HG03378 (cell line): ENCODE data around the gene SAP30BP.
"Not testable (repeated sequence)": the region's sequence is repeated elsewhere in the genome, so short reads cannot be mapped to it uniquely, and the experiment has no call there.

Source experiments
- ATAC-seq: cut with Tn5 transposase; IDR thresholded peaks from one replicate; pipeline ENCODE4 v1.9.1; 2021; ENCODE audit warnings: mild to moderate bottlenecking, moderate library complexity; ENCODE audit not compliant: unreplicated experiment

SAP30BP gene

DNA sequence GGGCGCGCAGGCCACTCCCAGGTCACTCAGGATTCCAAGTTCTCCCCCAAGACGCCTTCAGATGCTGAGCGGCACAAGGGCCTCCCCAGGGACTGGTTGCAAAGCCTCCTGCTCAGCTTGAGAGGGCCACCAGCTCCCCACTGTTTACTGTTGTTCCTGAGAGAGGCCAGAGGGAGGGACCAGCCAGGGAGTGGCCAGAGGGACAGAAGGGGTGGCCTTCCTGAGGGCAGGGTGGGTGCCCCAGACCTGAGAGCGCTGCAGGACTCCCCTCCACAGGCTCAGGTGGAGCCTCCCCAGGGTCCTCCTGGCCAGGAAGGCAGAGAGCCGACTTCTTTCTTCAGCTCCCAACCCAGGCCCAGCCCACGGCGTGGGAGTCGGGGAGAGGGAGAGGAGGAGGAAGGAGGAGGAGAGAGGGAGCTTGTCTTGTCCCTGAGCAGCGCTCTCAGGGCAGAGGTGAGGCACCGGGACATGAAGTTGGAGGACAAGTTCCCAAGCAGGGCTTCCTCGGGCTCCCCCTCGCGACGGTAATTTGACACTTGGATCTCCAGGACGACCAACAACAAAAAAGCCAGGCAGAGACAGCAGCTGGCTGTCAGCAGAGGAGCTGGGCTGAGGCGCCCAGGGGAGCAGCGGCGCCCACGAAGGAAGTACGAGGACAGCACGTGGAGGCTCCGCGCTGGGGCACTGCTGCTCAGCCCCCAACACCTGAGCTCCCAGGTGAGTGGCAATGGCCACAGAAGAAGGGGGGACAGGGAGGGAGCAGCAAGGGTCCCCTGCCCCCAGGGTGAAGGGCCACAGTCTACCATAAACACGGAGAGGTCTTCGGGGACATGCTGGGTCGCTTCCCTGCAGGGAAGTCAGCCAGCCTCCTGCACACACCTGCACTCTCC lies 33.4 kb upstream of the SAP30BP start:
- no peak for ATAC-seq

DNA sequence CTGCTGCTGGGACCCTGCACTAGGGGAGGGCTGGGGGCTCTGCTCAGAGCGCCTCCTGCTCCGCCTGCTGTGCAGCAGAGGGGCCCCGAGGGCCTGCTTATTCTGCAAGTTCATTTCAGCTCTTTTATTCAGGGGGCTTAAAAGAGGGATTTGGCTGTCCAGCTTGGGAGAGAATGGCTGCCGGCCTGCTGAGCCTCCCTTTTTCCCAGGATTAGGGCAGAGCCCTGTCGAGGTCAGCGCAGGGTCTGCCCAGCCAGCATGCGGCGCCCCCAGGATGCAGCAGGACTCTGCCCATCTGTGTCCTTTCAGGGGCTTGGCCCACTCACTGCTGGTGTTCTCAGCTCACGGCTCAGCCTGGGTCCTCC lies 32.8 kb upstream of the SAP30BP start:
- ATAC-seq: no peak

DNA sequence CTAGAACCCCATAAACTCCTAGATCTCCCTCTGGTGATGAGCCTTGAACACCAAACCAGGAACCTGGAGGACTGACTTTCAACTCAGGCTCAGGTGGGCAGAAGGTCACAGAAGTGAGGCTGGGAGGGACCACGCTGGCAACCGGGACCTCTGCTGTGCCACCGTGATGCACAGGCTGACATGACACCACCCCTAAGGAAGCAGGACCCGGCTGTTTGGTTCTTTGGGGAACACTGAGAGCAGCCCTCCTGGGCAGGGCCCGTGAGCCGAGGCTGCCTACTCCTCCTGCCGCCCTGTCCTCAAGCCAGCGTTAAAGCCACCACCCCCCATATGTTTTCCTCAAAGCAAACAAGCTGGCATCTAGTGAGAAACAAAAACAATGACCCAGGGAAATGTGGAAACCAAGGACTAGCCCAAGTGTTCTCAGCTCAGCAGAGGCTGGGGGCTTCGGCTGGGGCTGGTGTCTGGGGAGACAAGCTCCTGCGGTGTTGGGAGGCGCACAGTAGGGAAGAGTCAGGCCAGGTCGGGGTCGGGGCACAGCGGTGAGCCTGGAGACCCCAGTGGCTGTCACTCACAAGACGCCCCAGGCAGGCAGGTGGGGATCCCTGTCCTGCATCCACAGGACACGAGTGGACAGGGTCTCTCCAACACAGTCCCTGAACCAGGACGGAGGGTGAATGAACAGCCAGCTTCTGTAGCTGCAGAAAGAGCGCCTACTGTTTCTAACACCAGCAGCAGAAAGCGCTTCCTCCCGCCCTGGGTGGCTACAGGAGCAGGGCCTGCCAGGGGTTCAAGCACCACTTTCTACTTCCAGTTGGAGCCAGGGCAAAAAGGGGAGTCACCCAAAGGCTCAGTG lies 32.2 kb upstream of the SAP30BP start:
- no peak for ATAC-seq

DNA sequence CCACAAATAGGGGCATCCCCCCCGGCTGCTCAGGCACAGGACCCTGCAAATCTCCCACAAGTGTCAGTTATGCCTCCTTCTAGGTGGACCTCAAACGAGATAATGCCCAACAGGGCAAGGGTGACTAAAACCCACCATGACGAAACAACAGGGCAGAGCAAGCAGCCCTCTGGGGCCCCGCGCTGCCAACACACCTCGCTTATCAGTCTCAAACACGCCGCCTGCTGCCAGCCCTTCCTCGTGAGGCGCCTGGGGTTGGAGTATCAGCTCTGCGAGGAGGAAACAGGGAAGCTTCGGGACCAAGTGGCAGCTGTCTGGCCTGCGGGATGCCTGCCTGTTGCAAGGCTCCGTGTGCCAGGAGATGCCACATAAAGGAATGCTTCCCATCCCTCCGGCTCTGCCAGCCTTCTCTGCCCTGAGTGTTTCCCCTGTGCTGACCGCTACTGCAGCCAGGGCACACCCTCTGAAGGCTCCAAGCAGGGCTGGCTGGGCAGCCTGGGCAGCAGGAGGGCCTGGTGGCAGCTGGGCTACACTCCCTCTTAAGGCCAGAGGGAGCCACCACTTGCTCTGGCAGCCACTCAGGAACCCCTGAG lies 31.4 kb upstream of the SAP30BP start:
- ATAC-seq: no peak

DNA sequence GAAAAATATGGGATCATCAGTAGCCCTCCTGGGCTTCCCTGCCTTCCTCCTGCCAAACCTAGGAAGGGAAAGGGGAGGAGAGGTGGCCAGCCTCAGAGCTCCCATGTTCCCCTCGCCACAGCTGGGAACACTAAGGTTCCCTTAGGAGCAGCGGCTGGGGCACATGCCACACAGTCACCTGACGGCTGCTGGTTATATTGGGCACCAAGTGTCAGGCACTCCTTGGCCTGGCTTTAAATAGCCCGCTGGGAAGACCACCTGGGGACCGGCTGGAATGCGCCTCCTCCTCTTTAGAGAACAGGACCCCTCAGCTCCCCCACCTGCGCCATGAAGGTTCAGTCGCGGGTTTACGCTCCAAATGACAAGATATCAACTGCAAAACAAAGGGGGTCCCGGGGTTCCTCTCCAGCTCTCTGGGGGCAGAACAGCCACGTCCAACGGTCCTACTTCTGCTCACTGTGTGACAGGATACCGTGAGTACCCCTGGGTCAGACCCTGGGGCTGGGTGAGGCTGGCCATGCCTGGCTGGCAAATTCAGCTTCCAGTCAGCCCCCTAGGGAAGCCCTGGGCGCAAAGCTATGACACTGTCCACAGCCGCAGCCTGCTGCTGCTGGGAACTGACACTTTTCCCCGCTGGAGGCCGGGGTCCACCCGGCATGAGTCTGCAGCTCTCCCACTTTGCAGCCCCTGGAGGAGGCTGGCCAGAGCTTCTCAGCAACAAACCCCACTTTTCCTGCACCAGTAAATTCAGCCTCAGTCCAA lies 30.6 kb upstream of the SAP30BP start:
- no peak for ATAC-seq

DNA sequence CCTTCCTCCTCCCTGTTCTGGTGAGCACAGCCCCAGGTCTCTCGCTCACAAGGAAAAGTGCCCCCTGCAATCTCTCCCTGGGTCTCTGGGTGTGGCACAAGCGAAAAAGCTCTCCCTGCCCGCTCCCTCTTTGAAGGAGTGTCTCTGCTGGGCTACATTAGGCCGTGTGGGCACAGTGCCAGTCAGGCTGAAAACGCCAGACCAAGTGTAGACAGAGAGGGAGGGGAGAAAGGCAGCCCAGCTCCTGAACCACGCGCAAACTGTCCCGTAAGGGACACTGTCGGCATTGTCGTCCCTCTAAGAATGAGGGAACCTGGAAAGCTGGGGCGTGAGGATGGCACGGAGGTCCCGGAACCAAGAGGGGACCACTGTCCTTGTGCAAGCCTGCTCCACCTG lies 30.0 kb upstream of the SAP30BP start:
- ATAC-seq: no peak

DNA sequence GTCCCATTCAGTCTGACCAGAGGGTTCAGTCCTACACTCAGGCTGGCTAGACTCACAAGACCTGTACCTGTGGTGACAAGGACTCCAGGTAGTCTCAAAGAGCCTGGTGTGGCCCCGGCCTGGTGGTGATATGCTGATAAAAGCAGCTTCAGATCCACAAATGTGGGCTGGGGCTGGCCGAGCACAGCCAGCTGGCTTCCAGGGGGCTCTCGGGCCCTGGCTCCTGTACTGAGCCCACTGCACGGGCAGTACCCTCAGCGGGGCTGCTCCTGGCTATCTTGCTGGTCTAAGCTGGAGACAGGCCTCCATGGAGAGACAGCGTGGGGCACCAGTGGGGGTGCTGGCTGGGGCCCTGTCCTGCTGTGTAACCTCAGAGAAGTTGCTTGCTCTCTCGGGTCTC lies 29.6 kb upstream of the SAP30BP start:
- no peak for ATAC-seq

DNA sequence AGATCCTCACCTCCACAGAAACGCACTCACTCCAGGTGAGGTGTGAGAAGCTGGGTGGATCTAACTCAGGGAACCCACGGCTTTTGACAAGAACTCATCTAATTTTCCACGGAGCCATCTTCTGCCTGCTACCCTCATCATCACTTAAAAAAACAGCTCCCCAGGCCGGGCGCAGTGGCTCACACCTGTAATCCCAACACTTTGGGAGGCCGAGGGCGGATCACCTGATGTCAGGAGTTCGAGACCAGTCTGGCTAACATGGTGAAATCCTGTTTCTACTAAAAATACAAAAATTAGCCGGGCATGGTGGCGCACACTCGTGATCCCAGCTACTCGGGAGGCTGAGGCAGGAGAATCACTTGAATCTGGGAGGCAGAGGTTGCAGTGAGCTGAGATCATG lies 29.1 kb upstream of the SAP30BP start:
- ATAC-seq: not testable (repeated sequence)

DNA sequence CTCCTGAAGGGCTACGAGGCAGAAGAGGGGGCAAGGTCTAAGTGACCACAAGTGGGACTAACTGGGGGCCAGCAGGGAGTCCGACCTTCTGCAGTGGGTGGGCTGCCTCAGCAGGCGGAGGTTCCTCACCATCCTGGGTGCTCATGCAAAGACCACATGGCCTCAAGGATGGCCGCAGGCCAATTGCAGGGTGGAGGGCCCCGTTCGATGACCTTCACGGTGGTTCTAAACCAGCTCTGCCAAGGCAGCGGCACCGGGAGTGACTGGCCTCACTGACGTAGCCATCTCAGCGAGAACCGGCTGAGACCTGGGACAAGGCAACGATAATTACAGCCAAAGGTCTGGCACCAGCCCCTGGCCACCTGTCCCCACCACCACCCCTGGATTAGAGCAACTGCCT lies 28.2 kb upstream of the SAP30BP start:
- no peak for ATAC-seq

DNA sequence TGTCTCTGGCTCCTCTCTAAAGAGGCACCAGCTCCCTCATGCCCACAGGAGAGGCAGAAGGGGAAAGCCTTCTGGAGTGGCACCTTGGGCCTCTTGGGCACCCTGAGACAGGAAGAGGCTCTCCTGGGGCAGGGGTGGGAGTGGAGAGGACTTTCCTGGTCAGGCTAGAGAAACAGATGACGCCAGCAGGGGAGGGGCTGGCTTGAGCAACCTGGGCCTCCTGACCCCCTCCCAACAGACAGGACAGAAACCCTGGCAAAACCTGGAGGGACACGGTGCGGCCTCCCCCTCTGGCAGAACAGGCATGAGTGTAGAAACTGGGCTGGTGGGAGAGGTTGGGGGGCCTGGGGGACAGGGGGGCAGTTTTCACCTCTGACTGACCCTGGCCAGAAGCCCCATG lies 27.8 kb upstream of the SAP30BP start:
- ATAC-seq: no peak

DNA sequence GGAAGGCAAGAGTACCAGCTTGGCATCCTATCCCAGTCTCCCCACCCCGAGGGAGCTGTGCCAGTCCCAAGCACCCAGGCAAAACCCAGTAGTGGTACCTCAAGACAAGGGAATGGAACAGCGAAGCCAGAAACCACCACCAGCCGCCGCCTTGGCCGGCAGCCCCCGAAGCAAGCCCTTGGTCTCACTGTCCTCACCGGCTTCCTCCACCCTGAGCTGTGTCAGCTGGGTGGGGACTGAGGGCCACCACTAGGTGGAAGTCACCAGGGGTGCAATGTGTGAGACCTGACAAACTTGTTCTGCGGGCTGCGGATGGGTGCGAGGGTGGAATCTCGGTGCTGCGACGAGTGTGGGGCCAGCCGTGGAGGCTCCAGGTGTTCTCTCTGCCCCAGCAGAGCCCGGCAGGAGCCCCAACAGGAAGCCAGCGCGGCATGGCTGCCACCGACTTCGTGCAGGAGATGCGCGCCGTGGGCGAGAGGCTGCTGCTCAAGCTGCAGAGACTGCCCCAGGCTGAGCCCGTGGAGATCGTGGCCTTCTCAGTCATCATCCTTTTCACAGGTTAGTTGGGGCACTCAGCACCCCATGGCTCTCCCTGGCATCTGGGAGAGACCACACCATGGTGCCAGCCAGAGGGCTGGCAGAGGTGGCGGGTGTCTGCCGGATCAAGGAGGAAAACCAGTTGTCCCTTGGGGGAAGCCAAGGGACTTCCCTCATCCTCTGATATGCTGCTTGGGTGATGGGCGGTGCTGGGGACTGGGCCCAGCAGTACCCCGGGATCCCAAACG lies 27.2 kb upstream of the SAP30BP start:
- no peak for ATAC-seq

DNA sequence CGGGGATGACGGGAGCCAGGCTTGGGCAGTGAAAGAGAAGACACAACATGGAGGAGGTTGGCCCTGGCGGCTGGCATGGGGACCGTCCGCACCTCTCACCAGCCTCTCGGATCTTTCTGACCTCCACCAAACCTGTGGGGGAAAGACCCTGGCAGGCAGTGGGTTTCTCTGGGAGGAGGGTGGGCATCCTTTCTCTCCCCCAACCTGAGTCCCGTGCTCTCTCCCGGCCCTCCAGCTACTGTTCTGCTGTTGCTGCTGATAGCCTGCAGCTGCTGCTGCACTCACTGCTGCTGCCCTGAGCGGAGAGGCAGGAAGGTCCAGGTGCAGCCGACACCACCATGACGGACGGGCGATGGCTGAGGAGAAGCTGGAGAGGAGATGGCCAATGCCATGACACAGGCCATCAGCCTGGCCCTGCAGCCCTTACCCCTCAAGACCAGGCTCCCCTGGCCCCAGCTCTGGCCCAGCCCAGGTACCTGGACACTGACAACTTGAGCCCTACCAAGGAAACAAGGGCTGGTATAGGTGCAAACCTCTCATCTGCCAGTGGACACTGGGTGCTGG lies 26.5 kb upstream of the SAP30BP start:
- no peak for ATAC-seq

DNA sequence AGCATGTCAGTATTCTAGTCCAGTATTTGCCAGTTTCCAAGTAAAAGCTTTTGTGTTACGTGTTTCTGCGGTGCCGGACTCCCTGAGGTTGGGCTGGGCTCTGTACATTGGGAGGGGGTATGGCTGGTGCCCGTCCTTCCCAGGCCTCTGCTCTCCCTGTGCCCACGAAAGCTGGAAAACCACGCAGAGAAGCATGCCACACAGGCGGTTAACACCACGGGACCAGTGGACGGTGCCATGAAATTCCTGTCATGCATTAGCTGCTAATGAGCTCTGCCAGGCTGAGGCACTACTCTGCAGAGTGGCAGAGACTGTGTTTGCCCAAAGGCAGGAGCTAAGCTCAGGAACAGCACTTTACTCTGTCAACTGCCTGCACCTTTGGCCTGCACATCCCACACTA lies 25.8 kb upstream of the SAP30BP start:
- no peak for ATAC-seq

DNA sequence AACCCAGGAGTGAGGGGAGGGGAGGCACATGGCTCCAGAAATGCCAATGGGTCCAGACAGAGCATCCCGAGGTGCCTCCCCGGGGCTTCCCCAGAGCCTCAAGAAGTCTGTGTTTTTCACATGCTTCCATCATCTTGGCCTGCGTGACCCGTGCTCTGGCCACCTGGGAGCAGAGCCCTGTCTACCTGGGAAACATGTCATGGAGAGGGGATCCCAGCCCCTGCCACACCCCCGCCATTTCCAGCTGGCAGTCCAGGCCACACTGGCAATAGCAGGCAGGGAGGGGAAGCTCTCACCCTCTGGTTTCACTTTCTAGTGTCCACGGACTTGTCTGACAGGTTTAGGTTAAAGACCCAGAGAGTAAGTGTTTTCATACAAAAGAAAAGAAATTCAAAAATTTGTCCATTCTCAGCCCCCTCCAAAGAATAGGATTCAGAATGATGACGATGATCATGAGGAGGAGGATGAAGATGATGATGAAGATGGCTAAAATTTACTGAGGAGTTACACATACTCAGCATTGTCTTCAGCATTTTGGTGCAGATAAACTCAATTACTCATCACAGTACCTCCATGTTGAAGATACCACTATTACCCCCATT lies 24.9 kb upstream of the SAP30BP start:
- no peak for ATAC-seq

DNA sequence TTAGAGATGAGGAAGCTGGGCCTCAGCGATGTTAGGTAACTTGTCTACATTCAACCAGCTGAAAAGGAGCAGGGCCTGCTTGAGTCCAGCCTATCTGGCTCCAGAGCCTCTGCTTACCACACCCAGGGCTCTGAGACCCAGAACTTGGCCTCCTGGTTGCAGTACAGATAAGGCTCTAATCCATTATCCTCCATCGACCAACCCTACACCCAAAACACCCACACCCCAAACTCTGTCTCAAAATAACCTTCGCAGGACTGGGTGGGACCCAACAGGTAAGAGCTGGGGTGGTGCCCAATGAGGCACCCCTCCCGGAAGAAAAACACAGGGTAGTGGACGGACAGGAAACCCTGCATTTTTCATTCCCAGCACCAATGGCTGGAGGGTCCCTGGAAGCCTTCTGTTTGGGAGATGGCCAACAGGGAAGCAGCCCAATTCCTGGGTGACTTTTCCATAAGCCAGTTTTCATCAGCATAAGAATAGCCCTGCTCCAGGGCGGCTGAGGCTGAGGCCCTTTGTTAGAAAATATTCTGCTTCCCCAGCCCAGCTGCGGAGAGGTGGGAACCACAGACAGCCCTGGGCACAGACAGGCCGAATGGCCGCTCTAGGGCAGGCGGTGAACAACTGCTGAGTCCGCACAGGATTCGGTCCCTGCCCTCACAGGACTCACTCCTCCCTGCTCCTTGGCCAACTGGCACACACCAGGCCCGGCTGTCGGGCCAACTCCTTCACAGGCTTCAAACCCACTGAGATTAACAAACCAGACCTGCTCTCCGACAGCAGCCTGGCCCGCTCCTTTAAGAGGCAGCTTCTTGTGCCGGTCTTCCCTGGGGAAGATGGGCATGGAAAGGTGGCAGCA lies 24.1 kb upstream of the SAP30BP start:
- no peak for ATAC-seq

DNA sequence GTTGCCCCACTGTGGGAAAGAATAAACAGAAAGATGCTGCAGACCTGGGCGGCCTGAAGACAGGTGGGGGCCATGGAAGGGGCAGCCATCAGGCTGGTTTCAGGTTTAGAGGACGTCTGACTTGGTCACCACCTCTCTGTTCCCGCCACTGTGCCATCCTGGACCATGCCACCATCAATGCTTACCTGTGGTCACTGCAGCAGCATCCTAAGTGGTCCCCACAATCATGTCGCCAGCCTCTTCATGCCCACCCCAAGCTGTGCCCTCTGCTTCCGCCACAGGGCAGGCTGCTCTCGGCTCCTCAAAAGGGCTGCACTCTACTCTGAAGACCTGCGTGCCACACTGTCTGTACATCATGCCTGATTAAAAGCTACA lies 23.5 kb upstream of the SAP30BP start:
- ATAC-seq: no peak

DNA sequence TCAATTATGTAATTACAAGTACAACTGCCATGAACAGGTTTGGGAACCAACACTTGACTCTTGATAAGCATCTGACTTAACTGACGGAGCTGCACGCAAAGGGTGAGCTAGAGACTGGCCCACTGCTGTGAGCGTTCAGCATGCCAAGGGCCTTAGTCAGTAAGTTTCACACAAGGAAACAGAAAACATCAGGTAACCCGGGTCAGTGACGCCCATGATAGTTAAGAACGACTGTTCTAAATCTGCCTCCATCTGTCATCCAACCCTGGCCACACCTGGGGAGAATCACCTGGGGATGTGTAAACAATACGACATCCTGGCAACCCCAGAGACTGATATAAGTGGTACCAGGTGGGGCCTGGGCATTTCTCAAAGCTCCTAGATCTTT lies 21.6 kb upstream of the SAP30BP start:
- no peak for ATAC-seq

DNA sequence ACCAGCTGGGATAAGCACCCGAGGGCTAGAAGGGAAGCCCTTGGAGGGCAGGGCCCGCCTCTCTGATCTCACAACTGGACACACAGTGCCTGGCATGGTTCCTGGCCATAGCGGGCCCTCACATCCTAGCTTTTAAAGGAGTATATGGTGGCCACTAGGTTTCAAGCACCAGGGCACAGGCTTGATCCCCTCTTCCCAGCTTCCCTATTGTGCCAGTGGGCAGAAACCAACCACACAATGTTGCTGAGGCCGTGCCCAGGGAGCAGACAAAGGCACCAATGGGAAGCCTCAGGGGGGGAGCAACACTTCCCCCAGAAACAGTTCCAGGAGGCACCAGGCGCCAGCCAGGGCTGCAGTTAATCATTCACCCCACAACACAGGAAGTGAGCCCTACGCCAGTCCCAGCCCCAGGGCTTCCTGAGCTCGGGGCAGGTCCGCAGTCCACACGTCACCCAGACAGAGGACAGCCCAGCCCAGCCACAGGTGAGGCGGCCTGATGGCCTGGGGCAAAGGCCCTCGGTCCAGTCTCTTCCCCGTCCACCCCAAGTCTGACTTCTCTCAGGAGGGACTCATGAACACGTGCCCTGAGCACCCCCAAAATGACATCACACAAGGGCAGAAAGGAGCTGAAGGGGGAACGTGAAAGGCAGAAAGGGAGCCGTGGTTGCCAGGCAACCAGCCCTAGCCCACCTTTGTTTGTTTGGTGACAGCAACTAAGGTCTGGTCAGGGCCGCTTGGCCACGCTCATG lies 21.1 kb upstream of the SAP30BP start:
- ATAC-seq: peak; percentile 50
